ENCODE measurements around the gene ARSB.
"Not testable (repeated sequence)": the region's sequence is repeated elsewhere in the genome, so short reads cannot be mapped to it uniquely, and the experiment has no call there.

Gene ARSB

GRCh38 chr5:78953092-78953800 lies 31.9 kb downstream of the ARSB start:
- no peak for DNase-seq (ENCODE audit: low read depth in 2 of 2)

GRCh38 chr5:78930721-78931120 lies 54.4 kb downstream of the ARSB start:
- no peak for DNase-seq (ENCODE audit: low read depth in 2 of 2)

DNA sequence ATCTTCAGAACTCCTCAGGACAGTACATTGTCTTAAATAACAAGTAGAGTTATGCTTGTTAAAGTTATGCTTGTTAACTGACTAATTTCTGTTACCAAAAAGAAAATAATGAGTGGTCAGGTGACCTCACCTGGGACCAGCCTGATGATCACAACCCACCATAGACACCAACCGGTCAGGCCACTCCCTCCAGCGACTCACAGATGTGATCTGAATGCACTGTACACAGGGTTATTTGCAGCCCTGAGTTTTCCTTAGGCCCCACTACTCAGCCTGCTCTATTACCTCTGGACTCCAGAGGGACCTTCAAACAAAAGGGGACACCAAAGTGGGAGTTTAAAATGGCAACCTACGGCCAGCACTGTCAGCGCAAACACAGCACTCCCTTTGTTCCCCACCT lies 55.3 kb downstream of the ARSB start:
- no peak for DNase-seq (ENCODE audit: low read depth in 2 of 2)

DNA sequence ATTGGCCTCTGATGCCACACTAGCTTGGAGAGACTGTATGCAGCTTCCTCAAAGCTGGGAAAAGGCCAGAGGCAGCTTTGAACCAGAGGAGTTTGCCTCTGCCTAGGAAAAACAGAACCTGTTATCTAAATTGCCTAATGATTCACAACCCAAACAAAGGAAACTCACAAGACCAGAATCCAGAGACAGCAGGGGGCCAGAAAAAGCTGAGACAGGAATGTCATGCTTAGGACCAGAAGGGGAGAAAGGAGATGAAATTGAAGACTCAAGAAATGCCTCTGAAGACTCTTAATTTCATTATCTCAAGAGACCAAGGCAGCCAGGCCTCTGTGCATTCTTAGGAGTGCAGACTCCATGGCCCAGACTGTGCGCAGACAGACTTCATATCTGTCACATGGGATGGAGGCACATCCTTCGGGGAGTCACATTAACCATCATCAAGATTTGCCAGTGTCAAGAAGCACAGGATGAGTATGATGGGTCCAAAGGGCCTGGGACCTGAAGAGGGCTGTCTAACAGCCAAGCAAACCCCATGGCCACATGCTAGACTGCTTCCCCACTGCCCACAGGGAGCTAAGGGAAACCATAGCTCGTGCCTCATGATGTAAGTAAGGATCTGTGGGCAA lies 57.3 kb downstream of the ARSB start:
- DNase-seq (ENCODE audit: low read depth in 2 of 2): no peak

DNA sequence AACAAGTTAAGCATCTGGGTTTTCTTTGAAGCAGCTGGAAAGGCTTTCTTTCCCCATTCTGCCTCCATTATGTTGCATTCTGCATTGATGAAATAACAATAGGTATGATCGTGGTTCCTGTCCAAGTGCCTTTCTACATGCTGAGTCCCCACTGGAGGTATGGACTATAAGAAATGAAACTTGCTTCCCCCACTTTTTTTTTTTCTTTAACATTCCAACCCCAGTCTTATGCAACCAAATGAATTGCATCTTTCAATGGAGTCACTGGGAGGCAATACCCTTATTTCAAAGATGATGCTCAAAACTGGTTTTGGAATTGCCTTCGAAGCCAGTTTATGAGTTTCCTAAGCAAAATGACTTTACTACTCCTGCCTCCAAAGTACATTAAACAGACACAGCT lies 58.9 kb downstream of the ARSB start:
- no peak for DNase-seq (ENCODE audit: low read depth in 2 of 2)

GRCh38 chr5:78925129-78925876 lies 59.8 kb downstream of the ARSB start:
- no peak for DNase-seq (ENCODE audit: low read depth in 2 of 2)

DNA sequence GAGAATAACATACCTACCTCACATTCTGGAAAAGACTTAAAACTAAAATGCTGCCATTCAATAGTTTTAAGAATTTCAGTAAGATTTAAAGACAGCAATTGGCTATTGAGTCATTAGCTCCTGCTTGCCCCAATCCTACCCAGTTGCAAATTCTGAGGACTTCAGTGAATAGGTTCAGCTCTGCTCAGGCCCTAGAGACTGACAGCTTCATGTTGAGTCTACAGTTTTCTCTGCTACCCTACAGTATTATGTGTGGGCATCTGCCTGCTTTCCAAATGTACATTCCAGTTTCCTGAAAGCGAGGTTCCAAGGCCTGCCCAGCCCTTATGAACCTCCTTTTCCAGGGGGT lies 61.5 kb downstream of the ARSB start:
- no peak for DNase-seq (ENCODE audit: low read depth in 2 of 2)

GRCh38 chr5:78922879-78923621 lies 62.1 kb downstream of the ARSB start:
- DNase-seq (ENCODE audit: low read depth in 2 of 2): no peak

GRCh38 chr5:78920604-78921003 lies 64.5 kb downstream of the ARSB start:
- no peak for DNase-seq (ENCODE audit: low read depth in 2 of 2)

DNA sequence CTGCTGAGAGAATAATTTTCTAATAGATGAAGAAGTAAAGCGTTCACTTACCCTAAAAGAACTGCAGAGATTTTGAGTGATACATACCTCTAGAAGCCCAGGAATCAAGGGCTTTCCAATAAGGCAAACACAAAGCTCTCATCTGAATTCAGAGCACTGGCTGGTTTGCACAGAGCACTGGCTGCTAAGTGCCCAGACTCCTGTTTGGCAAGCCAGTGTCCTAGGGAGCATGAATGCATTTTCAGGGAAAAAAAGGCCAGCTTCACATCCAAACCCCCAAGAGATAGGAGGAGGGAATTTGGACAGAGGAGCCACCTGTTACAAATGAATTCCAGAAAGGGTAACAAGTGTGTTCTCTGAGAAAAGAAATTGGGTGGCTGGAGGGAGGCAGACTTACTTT lies 65.3 kb downstream of the ARSB start:
- no peak for DNase-seq (ENCODE audit: low read depth in 2 of 2)

GRCh38 chr5:78916044-78916443 lies 69.1 kb downstream of the ARSB start:
- DNase-seq (ENCODE audit: low read depth in 2 of 2): no peak

DNA sequence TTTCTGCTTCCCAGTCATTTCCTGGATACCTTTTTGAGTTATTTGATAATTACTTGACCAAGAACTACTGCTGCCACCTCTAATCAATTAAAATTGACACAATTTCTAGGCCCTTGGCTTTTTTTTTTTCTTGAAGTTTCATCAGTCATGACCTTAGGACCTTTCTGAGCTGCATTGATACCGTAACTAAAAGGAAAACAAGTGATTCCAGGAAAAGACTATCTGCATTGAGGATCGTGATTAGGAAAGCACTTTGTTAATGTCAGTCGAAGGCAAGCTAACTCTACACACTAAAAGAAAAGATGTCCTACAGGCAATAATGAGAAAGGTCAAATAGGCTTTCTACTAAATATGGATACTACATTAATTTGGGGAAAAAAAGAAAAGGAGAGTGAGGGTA lies 69.9 kb downstream of the ARSB start:
- DNase-seq (ENCODE audit: low read depth in 2 of 2): no peak

DNA sequence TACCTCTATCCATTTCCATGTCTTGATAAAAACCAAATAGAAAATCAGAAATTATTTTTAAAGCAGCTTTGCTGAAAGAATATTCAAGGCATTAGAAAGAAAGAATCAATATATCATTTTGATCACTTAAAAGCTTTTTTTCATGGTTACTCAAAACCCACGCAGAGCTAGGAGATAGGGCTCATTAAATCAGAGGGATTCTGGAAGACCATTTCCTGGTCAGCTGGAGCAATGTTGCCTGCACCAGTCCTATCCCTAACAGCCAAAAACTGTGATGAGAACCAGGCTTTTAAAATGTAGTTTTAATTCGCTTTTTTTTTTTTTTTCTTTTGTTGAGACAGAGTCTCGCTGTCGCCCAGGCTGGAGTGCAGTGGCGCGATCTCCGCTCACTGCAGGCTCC lies 72.3 kb downstream of the ARSB start:
- no peak for DNase-seq (ENCODE audit: low read depth in 2 of 2)

DNA sequence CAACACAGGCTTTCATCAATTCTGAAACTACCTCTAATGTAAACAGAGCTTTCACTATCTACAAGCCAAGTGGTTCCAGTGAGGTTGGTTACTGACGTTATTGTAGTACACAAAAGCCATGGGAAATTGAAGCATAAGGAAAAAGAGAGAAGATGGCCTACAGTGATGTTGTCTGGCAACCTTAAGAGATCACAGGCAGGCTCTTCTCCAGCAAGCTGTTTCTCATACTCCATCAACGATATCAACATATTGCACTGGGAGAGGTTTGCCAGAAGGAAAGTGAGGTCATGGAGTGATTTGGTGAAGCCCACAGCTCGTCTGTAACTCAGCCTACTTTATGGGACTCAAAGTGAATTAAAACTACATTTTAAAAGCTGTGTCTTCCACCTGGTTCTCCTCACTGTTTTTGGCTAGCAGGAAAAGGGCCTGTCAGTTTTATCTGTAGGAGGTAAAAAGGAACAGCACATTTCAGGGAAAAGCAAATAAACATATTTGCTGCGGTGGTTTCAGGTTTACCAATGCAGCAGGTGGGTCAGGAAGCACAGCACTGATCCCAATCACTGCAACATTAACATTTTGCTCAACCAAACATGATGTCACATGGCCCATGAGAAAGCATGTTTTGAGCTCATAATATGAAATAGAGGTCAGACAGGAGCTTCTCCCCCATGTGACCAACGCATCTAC lies 72.9 kb downstream of the ARSB start:
- DNase-seq (ENCODE audit: low read depth in 2 of 2): no peak

DNA sequence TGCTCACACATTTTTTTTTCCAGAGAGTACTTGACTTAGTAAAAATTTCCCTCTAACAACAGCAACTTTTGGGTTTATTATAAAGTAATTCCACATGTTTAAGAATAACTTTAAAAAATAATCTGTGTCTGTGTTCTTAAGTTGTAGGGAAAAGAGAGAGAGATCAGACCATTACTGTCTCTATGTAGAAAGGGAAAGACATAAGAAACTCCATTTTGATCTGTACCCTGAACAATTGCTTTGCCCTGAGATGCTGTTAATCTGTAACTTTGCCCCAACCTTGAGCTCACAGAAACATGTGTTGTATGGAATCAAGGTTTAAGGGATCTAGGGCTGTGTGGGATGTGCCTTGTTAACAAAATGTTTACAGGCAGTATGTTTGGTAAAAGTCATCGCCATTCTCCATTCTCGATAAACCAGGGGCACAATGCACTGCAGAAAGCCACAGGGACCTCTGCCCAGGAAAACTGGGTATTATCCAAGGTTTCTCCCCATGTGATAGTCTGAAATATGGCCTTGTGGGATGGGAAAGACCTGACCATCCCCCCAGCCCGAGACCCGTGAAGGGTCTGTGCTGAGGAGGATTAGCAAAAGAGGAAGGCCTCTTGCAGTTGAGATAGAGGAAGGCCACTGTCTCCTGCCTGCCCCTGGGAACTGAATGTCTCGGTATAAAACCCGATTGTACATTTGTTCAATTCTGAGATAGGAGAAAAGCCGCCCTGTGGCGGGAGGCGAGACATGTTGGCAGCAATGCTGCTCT lies 75.7 kb downstream of the ARSB start:
- DNase-seq (ENCODE audit: low read depth in 2 of 2): not testable (repeated sequence)

DNA sequence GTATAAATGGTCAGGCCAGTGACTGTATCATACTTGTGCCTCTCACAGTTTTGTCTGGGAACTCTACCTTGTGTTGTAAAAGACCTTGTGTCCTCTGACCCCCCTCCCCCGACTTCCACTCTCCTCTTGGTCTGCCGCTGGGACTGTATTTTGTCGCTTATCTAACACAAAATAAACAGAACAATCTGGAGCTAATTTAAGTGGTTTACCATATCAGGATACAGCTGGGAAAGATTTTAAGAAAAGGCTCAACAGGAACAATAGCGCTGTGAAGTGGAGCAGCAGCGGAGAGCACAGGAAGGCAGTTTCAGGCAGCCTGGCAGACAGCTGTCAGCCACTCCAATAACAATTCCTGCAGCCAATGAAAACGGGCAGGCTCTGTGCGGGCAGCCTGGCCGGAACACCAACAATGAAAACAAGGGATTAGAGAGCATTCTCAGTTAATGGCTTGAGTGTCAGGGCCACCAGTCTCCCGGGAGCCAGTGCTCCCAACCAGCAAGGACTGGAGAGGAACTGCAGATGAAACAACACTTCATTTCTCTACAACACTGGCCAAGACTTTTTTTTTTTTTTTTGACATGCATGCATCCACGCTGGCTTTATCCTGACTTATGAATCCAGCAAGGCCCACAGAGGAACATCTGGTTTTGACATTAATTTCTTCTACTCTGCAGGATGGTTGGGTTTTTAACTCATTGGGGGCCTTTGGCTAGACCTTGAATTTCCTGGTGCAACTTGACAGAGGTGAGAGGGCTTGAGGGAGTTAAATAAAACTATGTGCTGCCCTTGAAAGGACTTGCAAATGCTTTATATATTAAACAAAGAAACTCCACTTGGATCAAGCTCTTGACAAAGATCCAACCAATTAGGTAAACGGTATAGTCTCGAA lies 76.7 kb downstream of the ARSB start:
- no peak for DNase-seq (ENCODE audit: low read depth in 2 of 2)

DNA sequence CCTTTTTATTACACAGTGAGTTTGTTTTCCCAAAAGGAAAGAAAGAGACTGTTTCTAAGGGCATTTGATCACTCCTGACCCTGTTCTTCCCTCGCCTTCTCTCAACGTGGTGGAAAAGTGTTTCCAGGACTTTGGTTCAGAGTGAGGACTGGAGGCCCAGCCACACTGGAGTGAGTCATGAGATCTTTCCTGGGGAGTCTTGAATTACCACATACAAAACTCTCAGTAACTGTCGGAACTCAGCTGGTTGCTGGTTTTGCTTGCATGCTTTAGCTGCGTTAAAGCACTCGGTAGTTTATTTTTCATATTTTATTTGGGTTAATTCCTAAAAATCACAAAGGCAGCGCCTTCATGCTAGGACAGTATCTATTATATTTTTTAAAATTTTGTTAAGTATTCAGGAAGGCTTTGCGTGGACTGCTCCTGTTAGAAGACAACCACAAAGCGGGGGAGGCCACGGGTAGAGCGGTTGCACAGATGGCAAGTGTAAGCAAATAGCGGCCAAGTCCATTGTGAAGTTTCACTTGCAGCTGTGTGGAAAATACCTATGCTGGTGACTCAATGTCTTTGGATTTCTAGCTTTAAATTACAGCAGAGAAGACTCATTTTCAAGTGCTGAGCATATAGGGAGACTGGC lies 77.7 kb downstream of the ARSB start:
- no peak for DNase-seq (ENCODE audit: low read depth in 2 of 2)

DNA sequence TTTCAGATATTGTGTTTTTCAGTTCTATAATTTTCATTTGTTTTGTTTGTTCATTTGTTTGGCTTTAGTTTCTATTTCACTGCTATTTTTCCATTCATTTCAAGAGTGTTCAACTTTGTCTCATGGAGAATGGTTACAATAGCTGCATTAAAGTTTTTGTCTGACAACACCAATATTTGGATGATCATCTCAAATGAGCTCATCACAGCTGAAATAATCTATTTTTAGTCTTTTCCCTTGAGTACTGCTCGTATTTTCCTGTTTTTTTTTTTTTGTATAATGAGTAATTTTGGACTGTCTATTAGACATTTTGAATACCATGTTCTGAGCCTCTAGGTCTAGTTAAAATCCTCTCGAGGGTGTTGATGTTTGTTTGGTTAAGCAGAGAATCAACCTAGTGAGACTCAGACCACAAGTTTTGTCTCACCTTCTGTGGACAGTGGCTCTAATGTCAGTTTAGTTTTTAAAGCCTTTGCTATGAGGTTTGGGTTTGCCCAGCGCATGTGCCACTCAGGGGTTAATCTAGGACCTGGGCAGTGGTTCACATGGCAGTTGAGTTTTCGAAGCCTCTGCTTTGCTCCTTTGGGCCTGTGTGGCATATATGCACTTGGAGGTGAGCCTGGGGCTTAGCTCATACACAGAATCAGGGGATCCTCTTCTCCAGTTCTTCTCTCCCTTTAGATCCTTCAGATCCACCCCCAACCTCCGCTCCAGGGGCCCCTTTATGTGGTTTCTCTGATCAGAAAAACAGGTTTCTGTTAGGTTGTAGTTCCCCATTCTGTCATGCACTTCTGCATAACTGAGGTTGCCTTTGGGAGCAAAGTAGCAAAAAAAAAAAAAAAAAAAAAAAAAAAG lies 79.8 kb downstream of the ARSB start:
- DNase-seq (ENCODE audit: low read depth in 2 of 2): no peak

DNA sequence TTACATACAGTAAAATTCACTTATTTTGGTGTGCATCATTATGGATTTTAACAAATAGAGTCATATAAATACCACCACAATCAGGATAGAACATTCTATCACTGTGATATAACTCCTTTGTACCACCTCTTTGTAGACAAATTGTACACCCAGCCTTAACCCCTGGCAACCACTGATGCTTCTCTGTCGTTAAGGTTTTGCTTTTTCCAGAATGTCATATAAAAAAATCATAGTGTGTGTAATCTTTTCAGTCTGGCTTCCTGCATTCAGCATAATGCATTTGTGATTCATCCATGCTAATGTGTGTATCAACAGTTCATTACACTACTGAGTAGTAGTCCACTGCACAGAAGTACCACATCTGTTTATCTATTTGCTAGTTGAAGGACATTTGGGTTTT lies 81.2 kb downstream of the ARSB start:
- DNase-seq (ENCODE audit: low read depth in 2 of 2): no peak
